Activated gamma-delta T cell (primary cell): ENCODE data around the gene VTN.
A peak's percentile ranks its signal among the peaks of the same experiment; 100 is the strongest.

ENCODE experiments used
- DNase-seq: peaks from one replicate; lab custom pipeline; 2025; lab: John Stamatoyannopoulos, UW

The VTN gene

DNA sequence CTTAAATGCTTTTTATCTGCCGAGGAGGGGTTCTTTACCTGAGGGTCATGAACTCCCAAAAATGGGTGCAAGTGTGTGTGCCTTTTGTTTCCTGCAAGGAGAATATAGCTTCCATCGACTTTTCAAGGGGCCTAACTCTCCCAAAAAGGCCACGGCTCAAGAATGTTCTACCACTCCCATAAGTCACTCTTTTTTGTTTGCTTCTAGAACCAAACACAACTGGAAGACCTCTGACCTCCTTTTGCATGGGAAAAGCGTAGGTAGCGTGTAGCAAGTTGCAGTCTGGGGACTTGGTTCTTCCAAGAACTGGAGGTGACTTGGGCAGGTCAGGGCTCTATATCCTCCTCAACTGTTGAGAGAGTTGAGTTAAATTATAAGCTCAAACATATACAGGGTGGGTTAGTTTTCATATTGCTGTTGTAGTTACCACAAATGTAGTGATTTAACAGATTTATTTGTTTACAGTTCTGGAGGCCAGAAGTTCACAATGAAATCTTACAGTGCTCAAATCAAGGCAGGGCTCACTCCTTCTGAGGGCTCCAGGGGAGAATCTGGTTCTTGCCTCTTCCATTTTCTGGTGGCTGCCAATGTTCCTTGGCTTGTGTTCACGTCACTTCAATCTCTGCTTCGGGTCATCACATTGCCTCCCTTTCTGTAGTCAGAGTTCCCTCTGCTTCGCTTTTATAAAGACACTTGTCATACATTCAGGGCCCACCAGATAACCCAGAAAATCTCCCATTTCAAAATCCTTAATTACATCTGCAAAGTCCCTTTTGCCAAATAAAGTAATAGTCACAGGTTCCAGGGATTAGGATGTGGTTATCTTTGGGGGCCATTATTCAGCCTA is 49.7 kb downstream of the VTN start:
- DNase-seq, result no peak

DNA sequence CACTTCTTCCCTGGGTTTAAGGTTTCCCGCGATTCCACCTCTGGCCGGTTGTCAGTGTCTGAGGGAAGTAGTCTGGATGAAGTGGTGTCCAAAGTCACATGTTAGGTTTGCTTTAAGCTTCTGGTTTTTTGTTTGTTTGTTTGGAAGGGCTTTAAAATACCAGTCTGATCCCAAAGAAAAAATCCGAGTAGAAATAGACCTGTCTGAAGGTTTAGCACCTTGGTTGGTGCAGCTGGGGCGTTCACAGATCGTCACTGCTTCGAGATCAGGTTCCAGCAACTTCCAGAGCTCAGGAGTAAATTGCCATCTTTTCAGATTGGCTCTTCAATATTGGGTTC is 50.5 kb downstream of the VTN start:
- no peak for DNase-seq

DNA sequence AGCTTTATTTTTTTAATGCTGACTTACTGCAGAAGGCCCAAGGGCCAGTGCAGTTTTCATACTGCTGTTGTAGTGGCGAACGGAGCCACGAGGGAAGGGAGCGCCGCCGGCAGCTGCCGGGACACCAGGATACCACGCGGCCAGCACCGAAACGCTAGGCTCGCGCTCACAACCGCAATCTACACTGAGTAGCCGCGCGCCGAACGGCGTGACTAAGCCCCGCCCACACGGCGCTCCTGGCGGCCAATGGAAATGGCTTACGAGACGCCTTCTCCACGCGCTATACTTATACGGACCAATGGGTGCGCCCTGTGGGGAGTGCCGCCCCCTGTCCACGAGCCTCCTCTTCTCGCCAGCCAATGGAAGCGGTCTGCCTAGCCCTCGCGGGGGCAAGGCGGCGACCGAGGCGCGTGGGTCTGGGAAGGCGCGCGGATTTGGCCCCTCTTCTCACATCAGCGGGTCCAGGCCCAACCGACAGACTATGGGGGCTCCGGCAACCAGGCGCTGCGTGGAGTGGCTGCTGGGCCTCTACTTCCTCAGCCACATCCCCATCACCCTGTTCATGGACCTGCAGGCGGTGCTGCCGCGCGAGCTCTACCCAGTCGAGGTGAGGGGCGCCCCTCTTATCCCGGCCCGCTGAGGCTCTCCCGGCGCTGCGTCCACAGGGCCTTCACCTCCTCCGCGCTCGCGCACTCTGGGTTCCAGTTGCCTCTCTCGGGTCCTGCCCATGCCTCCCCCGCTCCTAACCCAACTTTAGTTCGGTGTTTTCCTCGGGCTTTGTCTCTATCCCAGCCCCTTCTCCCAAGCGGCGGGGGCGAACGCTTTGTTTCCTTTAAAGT is 51.1 kb downstream of the VTN start, which contains the start of gene TMEM97:
Gene TMEM97 (plus strand): TSS at position 442 of the 839 bp plus-strand sequence. CDS start 40 bp downstream, at position 482.
- peak; percentile 84 for DNase-seq

DNA sequence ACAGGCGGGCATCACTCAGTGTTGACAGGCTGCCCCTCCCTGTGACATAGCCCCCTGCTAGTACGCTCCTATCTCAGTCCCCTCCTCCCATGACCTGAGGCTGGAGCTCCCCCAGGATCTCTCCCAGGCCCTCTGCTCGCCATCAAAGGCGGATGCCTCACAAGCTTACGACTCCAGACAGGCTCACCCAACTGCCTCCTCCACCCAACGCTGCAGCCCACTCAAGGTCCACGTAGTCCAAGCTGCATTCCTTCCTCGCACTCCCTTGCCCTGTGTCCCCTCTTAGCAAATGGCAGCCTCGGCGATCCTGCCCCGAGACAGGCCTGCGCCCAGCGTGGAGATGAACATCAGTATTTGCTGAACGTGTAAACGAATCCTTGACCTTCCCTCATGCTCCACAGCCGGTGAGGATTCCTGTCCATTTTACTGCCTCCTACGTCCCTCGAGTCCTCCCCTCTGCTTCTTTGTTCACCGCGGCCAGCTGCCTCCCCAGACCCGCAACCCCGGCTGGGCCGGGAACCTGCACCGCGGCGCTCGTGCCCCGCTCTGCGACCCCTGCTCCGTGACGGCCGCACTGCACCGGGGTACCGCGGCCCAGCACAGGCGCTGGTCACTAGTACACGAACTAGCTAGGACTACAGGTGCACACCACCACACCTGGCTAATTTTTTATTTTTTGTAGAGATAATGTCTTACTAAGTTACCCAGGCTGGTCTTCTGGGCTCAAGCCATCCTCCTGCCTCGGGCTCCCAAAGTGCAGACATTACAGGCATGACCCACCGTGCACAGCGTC is 51.9 kb downstream of the VTN start:
- DNase-seq, result no peak
